ENCODE data around the gene LMCD1. TPM values are rescaled to one million over a fixed set of nuclear protein-coding genes. Genes with fewer than 3 reads are reported as not detected.
A peak's percentile ranks its signal among the peaks of the same experiment; 100 is the strongest.

The LMCD1 gene
- total and polyA plus RNA-seq, 4 donors: 33.6 to 179 (median 98.4) TPM

GRCh38 chr3:8518138-8518537 lies 16.5 kb downstream of the LMCD1 start:
- peaks cover 5 to 18% (median 5%) of the 10 kb centered on the region in 4 donors for H3K36me3 ChIP-seq (ENCODE audit: control insufficient read depth in 4 of 4, insufficient read depth in 4 of 4, low read length in 4 of 4)
- ATAC-seq (ENCODE audit: insufficient read depth, low FRiP score) (no peak), DNase-seq (no peak)
- no peak overlapping the region for H3K9ac ChIP-seq (ENCODE audit: insufficient read depth in 1 of 2, low read length in 2 of 2)
- WGBS, 2 donors: 87 to 89% methylated on average over 2 of the region's 2 CpGs
- H3K27me3 ChIP-seq (ENCODE audit: control insufficient read depth in 3 of 3, insufficient read depth in 3 of 3, low read length in 2 of 3): no peaks in the 10 kb centered on the region
- TF ChIP-seq CTCF (IDR thresholded peaks at IDR 0.05; ENCODE audit: control extremely low read depth, extremely low read depth): no peak
- peaks cover 6 to 29% (median 15%) of the 10 kb centered on the region in 5 donors for H3K4me1 ChIP-seq (ENCODE audit: control insufficient read depth in 5 of 5, insufficient read depth in 5 of 5, low read length in 5 of 5)
- no peak overlapping the region for H3K4me3 ChIP-seq
- no peaks in the 10 kb centered on the region for H3K9me3 ChIP-seq (ENCODE audit: control insufficient read depth in 4 of 4, insufficient read depth in 3 of 4, low read length in 3 of 4)
- H3K27ac ChIP-seq (ENCODE audit: low read depth in 1 of 2, low read length in 1 of 2): peak overlapping the region in 1 of 2 donors; percentile 74

GRCh38 chr3:8519156-8519555 lies 17.5 kb downstream of the LMCD1 start:
- no peak for TF ChIP-seq CTCF (IDR thresholded peaks at IDR 0.05; ENCODE audit: control extremely low read depth, extremely low read depth)

GRCh38 chr3:8519774-8520448 lies 18.3 kb downstream of the LMCD1 start:
- ATAC-seq (ENCODE audit: insufficient read depth, low FRiP score): no peak
- H3K27me3 ChIP-seq (ENCODE audit: control insufficient read depth in 3 of 3, insufficient read depth in 3 of 3, low read length in 2 of 3): no peaks in the 10 kb centered on the region
- no peak overlapping the region for H3K27ac ChIP-seq (ENCODE audit: low read depth in 1 of 2, low read length in 1 of 2)
- DNase-seq: peak in 1 of 3 donors; percentile 47
- H3K4me3 ChIP-seq: no peak overlapping the region
- TF ChIP-seq CTCF (IDR thresholded peaks at IDR 0.05; ENCODE audit: control extremely low read depth, extremely low read depth): no peak
- H3K36me3 ChIP-seq (ENCODE audit: control insufficient read depth in 4 of 4, insufficient read depth in 4 of 4, low read length in 4 of 4): peaks cover 5 to 16% (median 7%) of the 10 kb centered on the region in 4 donors
- no peak overlapping the region for H3K9ac ChIP-seq (ENCODE audit: insufficient read depth in 1 of 2, low read length in 2 of 2)
- peaks cover 6 to 35% (median 17%) of the 10 kb centered on the region in 5 donors for H3K4me1 ChIP-seq (ENCODE audit: control insufficient read depth in 5 of 5, insufficient read depth in 5 of 5, low read length in 5 of 5)
- H3K9me3 ChIP-seq (ENCODE audit: control insufficient read depth in 4 of 4, insufficient read depth in 3 of 4, low read length in 3 of 4): no peaks in the 10 kb centered on the region
- WGBS, 2 donors: 54 to 63% methylated on average over 2 of the region's 2 CpGs

More at GRCh38 chr3:8519156-8519555, 17.5 kb downstream of the LMCD1 start:
- DNase-seq: peak in 2 of 3 donors; percentile 66 to 74
- peaks cover 5 to 16% (median 7%) of the 10 kb centered on the region in 4 donors for H3K36me3 ChIP-seq (ENCODE audit: control insufficient read depth in 4 of 4, insufficient read depth in 4 of 4, low read length in 4 of 4)
- no peak overlapping the region for H3K27ac ChIP-seq (ENCODE audit: low read depth in 1 of 2, low read length in 1 of 2)
- peaks cover 6 to 35% (median 16%) of the 10 kb centered on the region in 5 donors for H3K4me1 ChIP-seq (ENCODE audit: control insufficient read depth in 5 of 5, insufficient read depth in 5 of 5, low read length in 5 of 5)
- ATAC-seq (ENCODE audit: insufficient read depth, low FRiP score): no peak
- no peaks in the 10 kb centered on the region for H3K9me3 ChIP-seq (ENCODE audit: control insufficient read depth in 4 of 4, insufficient read depth in 3 of 4, low read length in 3 of 4)
- H3K9ac ChIP-seq (ENCODE audit: insufficient read depth in 1 of 2, low read length in 2 of 2): no peak overlapping the region
- 64 to 80% methylated on average over 3 of the region's 3 CpGs for WGBS, 2 donors
- no peaks in the 10 kb centered on the region for H3K27me3 ChIP-seq (ENCODE audit: control insufficient read depth in 3 of 3, insufficient read depth in 3 of 3, low read length in 2 of 3)
- H3K4me3 ChIP-seq: no peak overlapping the region
